Panc1 (cell line): ENCODE data around the gene LHPP.

Experiments
- POLR2AphosphoS5 ChIP-seq: IDR thresholded peaks from 2 replicates; pipeline ENCODE4 v1.6.1; 2012; ENCODE audit warnings: mild to moderate bottlenecking, low read depth, low read length, moderate library complexity
- SIN3A ChIP-seq: IDR thresholded peaks from 2 replicates; pipeline ENCODE4 v1.6.1; 2012; ENCODE audit warnings: low read depth, mild to moderate bottlenecking, low read length, moderate library complexity, borderline replicate concordance; ENCODE audit not compliant: insufficient read depth
- TCF7L2 ChIP-seq: IDR thresholded peaks from 2 replicates; pipeline ENCODE4 v1.6.1; 2011; ENCODE audit warnings: mild to moderate bottlenecking, low read depth, low read length, inconsistent platforms
- TF ChIP-seq, protein P1 (sequence below): fragments of 450-650 bp; IDR thresholded peaks from 2 replicates; pipeline ENCODE4 v1.5.1; 2017; ENCODE audit warnings: mild to moderate bottlenecking
- TF ChIP-seq, protein P2 (sequence below), 2 experiments: IDR thresholded peaks; 2 replicates each; pipeline ENCODE4 v1.6.1; 2011 to 2012; ENCODE audit warnings: low read depth in 2 of 2, control low read depth in 1 of 2, low read length in 1 of 2, mild to moderate bottlenecking in 1 of 2, moderate library complexity in 1 of 2; ENCODE audit not compliant: insufficient read depth in 1 of 2

DNA sequence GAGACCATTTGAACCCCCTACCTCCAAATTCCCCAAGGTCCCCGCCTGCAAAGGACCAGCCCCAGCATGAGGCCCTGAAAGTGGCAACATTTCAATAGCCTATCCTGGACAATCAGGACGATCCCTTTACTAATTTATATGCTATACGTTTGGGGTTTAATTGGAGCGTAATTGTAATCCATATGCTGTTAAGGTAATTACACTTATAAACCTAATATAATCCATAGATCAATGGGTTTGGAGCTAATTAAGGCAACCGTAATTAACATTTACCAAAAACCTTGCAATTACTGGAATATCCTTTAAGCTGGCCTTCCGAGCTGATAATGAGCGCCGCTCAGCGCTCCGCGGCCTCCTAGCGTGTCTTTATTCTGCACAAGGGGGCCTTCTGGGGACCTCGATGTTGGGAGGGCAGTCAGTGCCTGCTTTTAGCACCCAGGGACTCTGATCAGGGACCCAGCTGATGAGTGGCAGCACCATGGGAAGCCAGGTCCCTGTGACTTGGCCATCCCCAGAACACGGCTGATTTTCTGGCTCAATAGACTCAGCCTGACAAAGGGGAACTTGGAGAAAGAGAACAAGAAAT, 91.2 kb downstream of the LHPP start:
- TF ChIP-seq, protein P1, sequence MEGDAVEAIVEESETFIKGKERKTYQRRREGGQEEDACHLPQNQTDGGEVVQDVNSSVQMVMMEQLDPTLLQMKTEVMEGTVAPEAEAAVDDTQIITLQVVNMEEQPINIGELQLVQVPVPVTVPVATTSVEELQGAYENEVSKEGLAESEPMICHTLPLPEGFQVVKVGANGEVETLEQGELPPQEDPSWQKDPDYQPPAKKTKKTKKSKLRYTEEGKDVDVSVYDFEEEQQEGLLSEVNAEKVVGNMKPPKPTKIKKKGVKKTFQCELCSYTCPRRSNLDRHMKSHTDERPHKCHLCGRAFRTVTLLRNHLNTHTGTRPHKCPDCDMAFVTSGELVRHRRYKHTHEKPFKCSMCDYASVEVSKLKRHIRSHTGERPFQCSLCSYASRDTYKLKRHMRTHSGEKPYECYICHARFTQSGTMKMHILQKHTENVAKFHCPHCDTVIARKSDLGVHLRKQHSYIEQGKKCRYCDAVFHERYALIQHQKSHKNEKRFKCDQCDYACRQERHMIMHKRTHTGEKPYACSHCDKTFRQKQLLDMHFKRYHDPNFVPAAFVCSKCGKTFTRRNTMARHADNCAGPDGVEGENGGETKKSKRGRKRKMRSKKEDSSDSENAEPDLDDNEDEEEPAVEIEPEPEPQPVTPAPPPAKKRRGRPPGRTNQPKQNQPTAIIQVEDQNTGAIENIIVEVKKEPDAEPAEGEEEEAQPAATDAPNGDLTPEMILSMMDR: no peak
- TF ChIP-seq POLR2AphosphoS5 (no peak), TCF7L2 (no peak), SIN3A (no peak)
- TF ChIP-seq, protein P2, sequence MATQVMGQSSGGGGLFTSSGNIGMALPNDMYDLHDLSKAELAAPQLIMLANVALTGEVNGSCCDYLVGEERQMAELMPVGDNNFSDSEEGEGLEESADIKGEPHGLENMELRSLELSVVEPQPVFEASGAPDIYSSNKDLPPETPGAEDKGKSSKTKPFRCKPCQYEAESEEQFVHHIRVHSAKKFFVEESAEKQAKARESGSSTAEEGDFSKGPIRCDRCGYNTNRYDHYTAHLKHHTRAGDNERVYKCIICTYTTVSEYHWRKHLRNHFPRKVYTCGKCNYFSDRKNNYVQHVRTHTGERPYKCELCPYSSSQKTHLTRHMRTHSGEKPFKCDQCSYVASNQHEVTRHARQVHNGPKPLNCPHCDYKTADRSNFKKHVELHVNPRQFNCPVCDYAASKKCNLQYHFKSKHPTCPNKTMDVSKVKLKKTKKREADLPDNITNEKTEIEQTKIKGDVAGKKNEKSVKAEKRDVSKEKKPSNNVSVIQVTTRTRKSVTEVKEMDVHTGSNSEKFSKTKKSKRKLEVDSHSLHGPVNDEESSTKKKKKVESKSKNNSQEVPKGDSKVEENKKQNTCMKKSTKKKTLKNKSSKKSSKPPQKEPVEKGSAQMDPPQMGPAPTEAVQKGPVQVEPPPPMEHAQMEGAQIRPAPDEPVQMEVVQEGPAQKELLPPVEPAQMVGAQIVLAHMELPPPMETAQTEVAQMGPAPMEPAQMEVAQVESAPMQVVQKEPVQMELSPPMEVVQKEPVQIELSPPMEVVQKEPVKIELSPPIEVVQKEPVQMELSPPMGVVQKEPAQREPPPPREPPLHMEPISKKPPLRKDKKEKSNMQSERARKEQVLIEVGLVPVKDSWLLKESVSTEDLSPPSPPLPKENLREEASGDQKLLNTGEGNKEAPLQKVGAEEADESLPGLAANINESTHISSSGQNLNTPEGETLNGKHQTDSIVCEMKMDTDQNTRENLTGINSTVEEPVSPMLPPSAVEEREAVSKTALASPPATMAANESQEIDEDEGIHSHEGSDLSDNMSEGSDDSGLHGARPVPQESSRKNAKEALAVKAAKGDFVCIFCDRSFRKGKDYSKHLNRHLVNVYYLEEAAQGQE (IDR thresholded peaks at IDR 0.05; ENCODE audit: insufficient read depth in 1 of 2, low read depth in 2 of 2, low read length in 1 of 2): no peak
